Trophoblast cell (in vitro differentiated cells and primary cell): Measurements from ENCODE around the gene GALNT4.

ENCODE experiments used
- DNase-seq, 2 donors: peaks; one replicate each; pipeline ENCODE4 v3.0.0-alpha.2; 2016
- H2AFZ ChIP-seq: 2 replicates; pipeline ENCODE4 v1.6.1; 2013; ENCODE audit warnings: low read length, moderate library complexity, mild to moderate bottlenecking; ENCODE audit not compliant: insufficient read depth, poor library complexity
- H2AK5ac ChIP-seq: 2 replicates; pipeline ENCODE4 v1.6.1; 2013; ENCODE audit warnings: mild to moderate bottlenecking, low read length
- H2BK120ac ChIP-seq: 2 replicates; pipeline ENCODE4 v1.6.1; 2013; ENCODE audit warnings: low read length, mild to moderate bottlenecking, moderate library complexity; ENCODE audit not compliant: insufficient read depth, poor library complexity
- H2BK12ac ChIP-seq: 2 replicates; pipeline ENCODE4 v1.6.1; 2013; ENCODE audit warnings: mild to moderate bottlenecking, low read length, moderate library complexity
- H2BK5ac ChIP-seq: 2 replicates; pipeline ENCODE4 v1.6.1; 2013; ENCODE audit warnings: low read length, low read depth, moderate library complexity, mild to moderate bottlenecking; ENCODE audit not compliant: poor library complexity
- H3K14ac ChIP-seq: 2 replicates; pipeline ENCODE4 v1.6.1; 2013; ENCODE audit warnings: mild to moderate bottlenecking, low read length
- H3K18ac ChIP-seq: 2 replicates; pipeline ENCODE4 v1.6.1; 2013; ENCODE audit warnings: mild to moderate bottlenecking, low read length
- H3K23ac ChIP-seq: 2 replicates; pipeline ENCODE4 v1.6.1; 2013; ENCODE audit warnings: low read length
- H3K27ac ChIP-seq: 2 replicates; pipeline ENCODE4 v1.5.1; 2013; ENCODE audit warnings: low read depth, mild to moderate bottlenecking, inconsistent platforms, low read length, moderate library complexity
- H3K27me3 ChIP-seq: 2 replicates; pipeline ENCODE4 v1.6.1; 2013; ENCODE audit warnings: inconsistent platforms, mild to moderate bottlenecking, low read length, moderate library complexity; ENCODE audit not compliant: insufficient read depth
- H3K36me3 ChIP-seq, 2 experiments: 1 replicate in 1 of 2; 2 replicates in 1 of 2; pipeline ENCODE4 v1.6.1; 2013; ENCODE audit warnings: low read length in 2 of 2, mild to moderate bottlenecking in 2 of 2, moderate library complexity in 1 of 2; ENCODE audit not compliant: insufficient read depth in 2 of 2, control insufficient read depth in 1 of 2
- H3K4ac ChIP-seq: 2 replicates; pipeline ENCODE4 v1.6.1; 2013; ENCODE audit warnings: low read depth, mild to moderate bottlenecking, low read length, moderate library complexity
- H3K4me1 ChIP-seq, 2 experiments: 1 replicate in 1 of 2; 2 replicates in 1 of 2; pipeline ENCODE4 v1.6.1; 2013; ENCODE audit warnings: low read length in 2 of 2, mild to moderate bottlenecking in 2 of 2, moderate library complexity in 1 of 2; ENCODE audit not compliant: insufficient read depth in 2 of 2, control insufficient read depth in 1 of 2
- H3K4me2 ChIP-seq: 2 replicates; pipeline ENCODE4 v1.6.1; 2013; ENCODE audit warnings: inconsistent platforms, mild to moderate bottlenecking, low read length, moderate library complexity
- H3K4me3 ChIP-seq: 2 replicates; pipeline ENCODE4 v1.5.1; 2013; ENCODE audit warnings: mild to moderate bottlenecking, low read depth, low read length, inconsistent platforms
- H3K79me1 ChIP-seq: one replicate; pipeline ENCODE4 v1.6.1; 2013; ENCODE audit warnings: low read length
- H3K79me2 ChIP-seq: 2 replicates; pipeline ENCODE4 v1.6.1; 2013; ENCODE audit warnings: low read length, mild to moderate bottlenecking; ENCODE audit not compliant: control insufficient read depth, insufficient read depth, poor library complexity
- H3K9ac ChIP-seq: 2 replicates; pipeline ENCODE4 v1.6.1; 2013; ENCODE audit warnings: mild to moderate bottlenecking, low read length
- H3K9me3 ChIP-seq: 2 replicates; pipeline ENCODE4 v1.6.1; 2013; ENCODE audit warnings: low read depth, mild to moderate bottlenecking, control low read depth, inconsistent platforms, low read length; ENCODE audit not compliant: insufficient read depth
- H4K12ac ChIP-seq: 2 replicates; pipeline ENCODE4 v1.6.1; 2013; ENCODE audit warnings: low read depth, mild to moderate bottlenecking, low read length, moderate library complexity
- H4K8ac ChIP-seq: 2 replicates; pipeline ENCODE4 v1.6.1; 2013; ENCODE audit warnings: low read depth, mild to moderate bottlenecking, low read length, moderate library complexity
- H4K91ac ChIP-seq: one replicate; pipeline ENCODE4 v1.6.1; 2013; ENCODE audit warnings: low read depth, mild to moderate bottlenecking, low read length, moderate library complexity
- WGBS: extraction: QIAGEN DNeasy Blood & Tissue Kit; methylation state at CpG from one replicate; pipeline ENCODE4 v1.1.7; 2013; ENCODE audit warnings: missing lambda C conversion rate; ENCODE audit not compliant: insufficient read length, insufficient coverage; ENCODE audit errors: extremely low coverage; 5-methylcytosine and 5-hydroxymethylcytosine counted together

Gene GALNT4

DNA sequence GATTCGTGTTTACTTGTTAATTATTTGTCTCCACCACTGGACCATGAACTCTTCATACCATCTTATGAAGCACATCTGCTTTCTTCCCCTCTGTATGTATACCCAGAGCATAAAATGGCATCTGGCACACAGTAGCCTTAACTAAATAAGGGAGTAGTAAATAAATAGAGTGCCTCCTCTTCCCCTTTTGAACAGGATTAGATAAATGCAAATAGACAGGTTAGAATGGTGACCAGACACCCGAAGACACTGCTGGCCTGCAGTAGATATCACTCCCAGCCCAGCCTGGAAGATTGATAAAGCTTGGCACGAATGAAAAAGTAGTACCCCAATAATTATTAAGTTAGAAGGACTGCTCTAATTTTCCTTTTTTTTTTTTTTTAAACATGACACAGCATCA lies 6.9 kb downstream of the GALNT4 start:
- H3K23ac ChIP-seq: no peak overlapping the region
- H3K4ac ChIP-seq: no peak overlapping the region
- H3K27ac ChIP-seq: no peak overlapping the region
- no peak overlapping the region for H3K4me2 ChIP-seq
- H3K79me1 ChIP-seq: no peaks in the 10 kb centered on the region
- H3K27me3 ChIP-seq: no peaks in the 10 kb centered on the region
- no peak for DNase-seq
- H2AFZ ChIP-seq: no peak overlapping the region
- no peak overlapping the region for H3K9ac ChIP-seq
- no peaks in the 10 kb centered on the region for H3K4me1 ChIP-seq
- no peaks in the 10 kb centered on the region for H3K79me2 ChIP-seq
- WGBS: no CpG with 5 or more reads among the region's 3 CpGs
- no peak overlapping the region for H3K14ac ChIP-seq
- no peak overlapping the region for H4K91ac ChIP-seq
- no peaks in the 10 kb centered on the region for H3K9me3 ChIP-seq
- no peak overlapping the region for H2BK120ac ChIP-seq
- no peak overlapping the region for H4K8ac ChIP-seq
- no peak overlapping the region for H2BK12ac ChIP-seq
- no peak overlapping the region for H2BK5ac ChIP-seq
- H3K4me3 ChIP-seq: no peak overlapping the region
- H2AK5ac ChIP-seq: no peak overlapping the region
- no peak overlapping the region for H3K18ac ChIP-seq
- H3K36me3 ChIP-seq: no peaks in the 10 kb centered on the region
- H4K12ac ChIP-seq: no peak overlapping the region

DNA sequence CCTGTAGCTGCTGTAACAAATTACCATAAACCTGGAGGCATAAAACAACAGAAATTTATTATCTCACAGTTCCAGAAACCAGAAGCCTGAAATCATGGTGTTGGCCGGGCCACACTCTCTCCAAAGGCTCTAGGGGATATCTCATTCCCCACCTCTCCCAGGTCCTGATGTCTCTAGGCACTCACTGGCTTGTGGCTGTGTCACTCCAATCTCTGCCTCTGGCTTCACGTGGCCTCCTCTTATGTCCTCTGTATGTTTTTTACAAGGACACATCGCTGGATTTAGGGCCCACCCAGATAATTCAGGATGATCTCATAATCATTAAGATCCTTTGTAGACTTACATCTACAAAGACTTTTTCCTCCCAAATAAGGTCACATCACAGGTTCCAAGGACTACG lies 8.0 kb downstream of the GALNT4 start:
- H4K8ac ChIP-seq: no peak overlapping the region
- H3K23ac ChIP-seq: no peak overlapping the region
- H3K18ac ChIP-seq: no peak overlapping the region
- H3K4me3 ChIP-seq: no peak overlapping the region
- H3K4me1 ChIP-seq: no peaks in the 10 kb centered on the region
- H3K27me3 ChIP-seq: no peaks in the 10 kb centered on the region
- WGBS: no CpG with 5 or more reads among the region's 4 CpGs
- DNase-seq: no peak
- no peak overlapping the region for H4K12ac ChIP-seq
- H2BK12ac ChIP-seq: no peak overlapping the region
- no peak overlapping the region for H4K91ac ChIP-seq
- H2BK5ac ChIP-seq: no peak overlapping the region
- no peak overlapping the region for H3K14ac ChIP-seq
- no peaks in the 10 kb centered on the region for H3K79me1 ChIP-seq
- H3K9ac ChIP-seq: no peak overlapping the region
- H3K36me3 ChIP-seq: no peaks in the 10 kb centered on the region
- H3K9me3 ChIP-seq: no peaks in the 10 kb centered on the region
- no peak overlapping the region for H3K4ac ChIP-seq
- H2BK120ac ChIP-seq: no peak overlapping the region
- no peaks in the 10 kb centered on the region for H3K79me2 ChIP-seq
- H3K4me2 ChIP-seq: no peak overlapping the region
- no peak overlapping the region for H2AK5ac ChIP-seq
- H3K27ac ChIP-seq: no peak overlapping the region
- H2AFZ ChIP-seq: no peak overlapping the region

DNA sequence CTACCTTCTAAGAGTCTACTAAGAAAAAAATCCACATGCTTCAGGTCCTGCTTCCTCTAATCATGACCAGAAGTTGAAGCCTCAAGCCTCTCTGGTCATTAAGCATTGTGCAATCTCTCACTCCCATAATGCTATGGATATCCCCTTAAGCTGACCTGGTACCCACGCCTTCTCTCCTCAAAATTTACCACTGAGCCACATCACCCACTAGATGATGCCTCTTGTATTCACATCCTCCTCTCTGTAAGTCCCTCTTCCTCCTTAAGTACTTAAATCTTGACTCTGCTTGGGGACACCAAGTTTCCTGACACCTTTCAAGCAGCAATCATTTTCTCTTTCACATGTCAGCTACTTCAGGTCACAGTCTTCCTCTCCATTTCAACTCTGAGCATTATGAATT lies 9.8 kb downstream of the GALNT4 start:
- Histone ChIP-seq H3K4me1 (no peaks in the 10 kb centered on the region), H3K18ac (no peak overlapping the region), H4K91ac (no peak overlapping the region), H2BK5ac (no peak overlapping the region), H3K36me3 (no peaks in the 10 kb centered on the region), H4K12ac (no peak overlapping the region), H3K27me3 (no peaks in the 10 kb centered on the region), H3K9me3 (no peaks in the 10 kb centered on the region), H2BK12ac (no peak overlapping the region), H2BK120ac (no peak overlapping the region), H3K27ac (no peak overlapping the region), H3K23ac (no peak overlapping the region), H3K4me3 (no peak overlapping the region), H3K4me2 (no peak overlapping the region), H3K4ac (no peak overlapping the region), H2AFZ (no peak overlapping the region), H3K79me1 (no peaks in the 10 kb centered on the region), H3K14ac (no peak overlapping the region), H3K79me2 (no peaks in the 10 kb centered on the region), H3K9ac (no peak overlapping the region), H4K8ac (no peak overlapping the region), H2AK5ac (no peak overlapping the region)
- no peak for DNase-seq
- no CpG with 5 or more reads among the region's 1 CpG for WGBS

DNA sequence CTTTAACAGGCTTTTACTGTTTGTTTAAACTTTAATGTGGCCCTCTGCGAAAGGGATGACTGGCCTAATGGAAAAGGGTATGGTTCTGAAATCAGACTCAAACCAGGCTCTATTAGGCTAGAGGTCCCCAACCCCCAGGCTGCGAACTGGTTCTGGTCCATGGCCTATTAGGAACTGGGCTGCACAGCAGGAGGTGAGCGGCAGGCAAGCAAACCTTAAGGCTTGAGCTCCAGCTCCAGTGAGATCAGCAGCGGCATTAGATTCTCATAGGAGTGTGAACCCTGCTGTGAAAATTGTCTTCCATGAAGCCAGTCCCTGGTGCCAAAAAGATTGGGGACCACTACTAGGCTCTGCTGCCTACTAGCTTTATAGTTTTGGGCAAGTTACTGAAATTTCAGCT lies 11.1 kb downstream of the GALNT4 start:
- Histone ChIP-seq H2BK120ac (no peak overlapping the region), H3K27ac (no peak overlapping the region), H3K4me3 (no peak overlapping the region), H3K9me3 (no peaks in the 10 kb centered on the region), H3K79me1 (no peaks in the 10 kb centered on the region), H3K4ac (no peak overlapping the region), H3K18ac (no peak overlapping the region), H3K79me2 (no peaks in the 10 kb centered on the region), H2BK5ac (no peak overlapping the region), H4K8ac (no peak overlapping the region), H3K4me1 (no peaks in the 10 kb centered on the region), H3K9ac (no peak overlapping the region), H2BK12ac (no peak overlapping the region), H3K4me2 (no peak overlapping the region), H2AFZ (no peak overlapping the region), H3K27me3 (no peaks in the 10 kb centered on the region), H3K36me3 (no peaks in the 10 kb centered on the region), H4K12ac (no peak overlapping the region), H2AK5ac (no peak overlapping the region), H4K91ac (no peak overlapping the region), H3K14ac (no peak overlapping the region), H3K23ac (no peak overlapping the region)
- WGBS: no CpG with 5 or more reads among the region's 4 CpGs
- DNase-seq: no peak
